Measurements from ENCODE around the gene SLC25A42. TPM values are rescaled to one million over a fixed set of nuclear protein-coding genes. Genes with fewer than 3 reads are reported as not detected.

The SLC25A42 gene
- total RNA-seq, 1 donor, result 5.4 TPM

DNA sequence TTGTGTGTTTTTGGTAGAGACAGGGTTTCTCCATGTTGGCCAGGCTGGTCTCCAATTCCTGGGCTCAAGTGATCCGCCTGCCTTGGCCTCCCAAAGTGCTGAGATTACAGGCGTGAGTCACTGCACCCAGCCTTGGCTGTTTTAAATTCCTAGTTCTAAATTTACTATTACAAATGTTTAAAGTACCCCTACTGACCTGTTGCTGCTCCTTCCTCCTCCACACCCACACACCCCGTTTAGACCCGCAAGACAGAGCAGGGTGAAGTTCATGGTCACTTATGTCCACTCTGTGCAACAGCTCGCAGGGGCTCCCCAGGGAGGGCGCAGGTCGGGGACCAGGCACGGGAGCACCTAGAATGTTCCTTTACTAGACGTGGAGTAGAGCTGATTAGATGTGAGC is 45.8 kb downstream of the SLC25A42 start:
- Histone ChIP-seq H3K36me3 (ENCODE audit: insufficient read depth, low read length) (no peaks in the 10 kb centered on the region), H3K79me2 (ENCODE audit: insufficient read depth, low read length) (no peaks in the 10 kb centered on the region), H3K4me2 (ENCODE audit: insufficient read depth, low read length) (no peak overlapping the region), H3K4me3 (ENCODE audit: insufficient read depth, low read length) (no peak overlapping the region), H2AFZ (ENCODE audit: low read length) (no peak overlapping the region), H4K20me1 (ENCODE audit: insufficient read depth, low read length) (no peaks in the 10 kb centered on the region), H3K27me3 (ENCODE audit: insufficient read depth, low read length) (no peaks in the 10 kb centered on the region), H3K4me1 (ENCODE audit: insufficient read depth, low read length) (peaks cover 3% of the 10 kb centered on the region), H3K27ac (ENCODE audit: low read depth, low read length) (no peak overlapping the region), H3K9me3 (ENCODE audit: low read depth, low read length) (no peaks in the 10 kb centered on the region)
- peak; percentile 93 for DNase-seq (ENCODE audit: insufficient read length, low spot score, missing footprints)
- TF ChIP-seq, protein P1, sequence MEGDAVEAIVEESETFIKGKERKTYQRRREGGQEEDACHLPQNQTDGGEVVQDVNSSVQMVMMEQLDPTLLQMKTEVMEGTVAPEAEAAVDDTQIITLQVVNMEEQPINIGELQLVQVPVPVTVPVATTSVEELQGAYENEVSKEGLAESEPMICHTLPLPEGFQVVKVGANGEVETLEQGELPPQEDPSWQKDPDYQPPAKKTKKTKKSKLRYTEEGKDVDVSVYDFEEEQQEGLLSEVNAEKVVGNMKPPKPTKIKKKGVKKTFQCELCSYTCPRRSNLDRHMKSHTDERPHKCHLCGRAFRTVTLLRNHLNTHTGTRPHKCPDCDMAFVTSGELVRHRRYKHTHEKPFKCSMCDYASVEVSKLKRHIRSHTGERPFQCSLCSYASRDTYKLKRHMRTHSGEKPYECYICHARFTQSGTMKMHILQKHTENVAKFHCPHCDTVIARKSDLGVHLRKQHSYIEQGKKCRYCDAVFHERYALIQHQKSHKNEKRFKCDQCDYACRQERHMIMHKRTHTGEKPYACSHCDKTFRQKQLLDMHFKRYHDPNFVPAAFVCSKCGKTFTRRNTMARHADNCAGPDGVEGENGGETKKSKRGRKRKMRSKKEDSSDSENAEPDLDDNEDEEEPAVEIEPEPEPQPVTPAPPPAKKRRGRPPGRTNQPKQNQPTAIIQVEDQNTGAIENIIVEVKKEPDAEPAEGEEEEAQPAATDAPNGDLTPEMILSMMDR (IDR thresholded peaks at IDR 0.05; ENCODE audit: extremely low read depth, low read depth, low read length), result no peak

DNA sequence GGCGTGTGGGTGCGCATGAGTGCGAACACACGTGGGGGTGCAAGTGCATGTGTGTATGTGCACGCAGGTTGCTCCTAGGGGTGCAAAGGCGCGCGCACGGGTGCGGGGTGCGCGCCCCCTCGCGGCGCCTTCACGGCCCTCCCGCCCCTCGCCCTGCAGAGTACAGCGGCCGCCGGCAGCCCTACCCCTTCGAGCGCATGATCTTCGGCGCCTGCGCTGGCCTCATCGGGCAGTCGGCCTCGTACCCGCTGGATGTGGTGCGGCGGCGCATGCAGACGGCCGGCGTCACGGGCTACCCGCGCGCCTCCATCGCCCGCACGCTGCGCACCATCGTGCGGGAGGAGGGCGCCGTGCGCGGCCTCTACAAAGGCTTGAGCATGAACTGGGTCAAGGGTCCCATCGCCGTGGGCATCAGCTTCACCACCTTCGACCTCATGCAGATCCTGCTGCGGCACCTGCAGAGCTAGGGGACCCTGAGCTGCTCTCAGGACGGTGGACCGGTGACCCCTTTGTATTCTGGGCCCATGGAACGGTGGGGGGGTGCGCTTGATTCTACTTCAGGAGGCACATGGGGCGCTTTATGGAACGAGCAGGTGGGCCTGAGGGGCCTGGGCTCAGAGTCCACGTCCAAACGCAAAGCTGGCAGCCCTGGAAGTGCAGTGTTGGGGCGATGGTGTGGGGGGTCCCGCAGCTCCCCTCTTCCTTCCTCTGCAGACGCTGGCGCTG is 46.8 kb downstream of the SLC25A42 start:
- TF ChIP-seq, protein P1 (IDR thresholded peaks at IDR 0.05; ENCODE audit: extremely low read depth, low read depth, low read length), result no peak
- H2AFZ ChIP-seq (ENCODE audit: low read length), result no peak overlapping the region
- no peaks in the 10 kb centered on the region for H3K27me3 ChIP-seq (ENCODE audit: insufficient read depth, low read length)
- no peaks in the 10 kb centered on the region for H4K20me1 ChIP-seq (ENCODE audit: insufficient read depth, low read length)
- no peak overlapping the region for H3K4me2 ChIP-seq (ENCODE audit: insufficient read depth, low read length)
- peaks cover 3% of the 10 kb centered on the region for H3K4me1 ChIP-seq (ENCODE audit: insufficient read depth, low read length)
- H3K27ac ChIP-seq (ENCODE audit: low read depth, low read length), result no peak overlapping the region
- peak; percentile 30 for DNase-seq (ENCODE audit: insufficient read length, low spot score, missing footprints)
- H3K4me3 ChIP-seq (ENCODE audit: insufficient read depth, low read length), result no peak overlapping the region
- no peaks in the 10 kb centered on the region for H3K9me3 ChIP-seq (ENCODE audit: low read depth, low read length)
- H3K36me3 ChIP-seq (ENCODE audit: insufficient read depth, low read length), result no peaks in the 10 kb centered on the region
- H3K79me2 ChIP-seq (ENCODE audit: insufficient read depth, low read length), result no peaks in the 10 kb centered on the region

DNA sequence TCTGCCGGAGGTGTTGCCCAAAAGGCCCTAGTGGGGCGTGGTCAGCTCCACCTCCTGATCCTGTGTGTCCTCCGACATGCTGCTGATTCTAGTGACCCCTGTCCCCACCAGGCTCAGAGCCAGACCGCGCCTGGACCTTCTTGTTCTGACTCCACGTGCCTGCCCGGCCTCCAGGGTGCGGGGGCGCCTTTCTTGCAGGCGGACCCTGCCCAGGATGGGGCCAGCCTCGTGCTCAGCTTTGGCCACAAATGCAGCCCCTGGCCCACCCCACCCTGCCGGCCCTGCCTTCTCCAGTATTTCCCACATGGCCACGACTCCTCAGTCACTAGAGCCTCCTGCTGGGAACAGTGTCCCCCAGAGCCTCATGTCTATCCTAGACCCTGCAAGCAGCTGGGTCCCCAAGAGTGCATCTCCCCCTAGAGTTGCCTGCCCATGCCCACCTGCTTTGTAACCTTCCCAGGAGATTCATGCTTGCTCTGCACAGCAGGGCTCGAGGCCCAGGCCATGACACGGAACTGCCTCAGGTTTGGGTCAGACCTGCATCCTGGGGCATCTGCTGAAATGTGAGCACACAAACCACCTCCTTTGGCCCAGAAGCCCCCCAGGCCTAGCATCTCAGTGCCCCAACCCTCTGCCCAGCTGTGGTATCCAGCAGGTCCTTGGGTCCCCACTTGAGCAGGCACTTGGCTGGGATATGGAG is 47.5 kb downstream of the SLC25A42 start:
- Histone ChIP-seq H3K79me2 (ENCODE audit: insufficient read depth, low read length) (no peaks in the 10 kb centered on the region), H2AFZ (ENCODE audit: low read length) (no peak overlapping the region), H3K4me2 (ENCODE audit: insufficient read depth, low read length) (no peak overlapping the region), H3K4me1 (ENCODE audit: insufficient read depth, low read length) (peaks cover 3% of the 10 kb centered on the region), H3K27ac (ENCODE audit: low read depth, low read length) (no peak overlapping the region), H3K27me3 (ENCODE audit: insufficient read depth, low read length) (no peaks in the 10 kb centered on the region), H3K9me3 (ENCODE audit: low read depth, low read length) (no peaks in the 10 kb centered on the region), H3K36me3 (ENCODE audit: insufficient read depth, low read length) (no peaks in the 10 kb centered on the region), H3K4me3 (ENCODE audit: insufficient read depth, low read length) (no peak overlapping the region), H4K20me1 (ENCODE audit: insufficient read depth, low read length) (no peaks in the 10 kb centered on the region)
- TF ChIP-seq, protein P1 (IDR thresholded peaks at IDR 0.05; ENCODE audit: extremely low read depth, low read depth, low read length), result no peak
- no peak for DNase-seq (ENCODE audit: insufficient read length, low spot score, missing footprints)

DNA sequence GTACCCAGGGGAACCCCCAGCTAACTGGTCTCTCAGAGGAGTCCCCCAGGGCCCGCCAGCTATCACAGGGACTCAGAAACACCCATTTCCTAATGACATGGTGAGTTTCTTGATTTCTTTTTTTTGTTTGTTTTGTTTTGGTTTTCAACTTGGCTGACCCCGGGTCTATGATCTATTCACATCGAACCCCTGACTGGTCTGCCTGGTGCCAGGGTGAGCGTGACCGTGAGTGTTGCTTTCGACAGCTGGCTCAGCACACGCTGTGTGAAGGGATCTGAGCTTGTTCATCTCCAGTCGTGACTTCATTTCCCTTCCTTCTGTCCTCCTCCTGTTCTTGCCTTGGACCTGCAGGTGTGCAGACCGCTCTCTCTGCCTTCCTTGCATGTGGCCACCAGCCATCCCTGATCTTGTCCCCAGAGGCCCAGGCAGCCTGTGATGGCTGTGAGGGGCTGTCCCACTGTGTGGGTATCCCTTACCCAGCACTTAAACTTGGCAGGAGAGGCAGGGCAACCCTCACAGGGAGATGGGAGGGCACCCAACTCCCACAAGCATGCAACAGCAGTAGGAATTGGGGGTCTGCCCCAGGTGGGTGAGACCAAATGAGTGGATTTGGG is 48.3 kb downstream of the SLC25A42 start:
- TF ChIP-seq, protein P1 (IDR thresholded peaks at IDR 0.05; ENCODE audit: extremely low read depth, low read depth, low read length), result no peak

More for the DNA sequence above, 48.3 kb downstream of the SLC25A42 start:
- H3K9me3 ChIP-seq (ENCODE audit: low read depth, low read length), result no peaks in the 10 kb centered on the region
- no peaks in the 10 kb centered on the region for H3K79me2 ChIP-seq (ENCODE audit: insufficient read depth, low read length)
- no peak overlapping the region for H3K27ac ChIP-seq (ENCODE audit: low read depth, low read length)
- no peaks in the 10 kb centered on the region for H4K20me1 ChIP-seq (ENCODE audit: insufficient read depth, low read length)
- no peaks in the 10 kb centered on the region for H3K36me3 ChIP-seq (ENCODE audit: insufficient read depth, low read length)
- no peak overlapping the region for H3K4me2 ChIP-seq (ENCODE audit: insufficient read depth, low read length)
- H3K4me3 ChIP-seq (ENCODE audit: insufficient read depth, low read length), result no peak overlapping the region
- H3K27me3 ChIP-seq (ENCODE audit: insufficient read depth, low read length), result no peaks in the 10 kb centered on the region
- H2AFZ ChIP-seq (ENCODE audit: low read length), result no peak overlapping the region
- DNase-seq (ENCODE audit: insufficient read length, low spot score, missing footprints), result peak; percentile 80
- H3K4me1 ChIP-seq (ENCODE audit: insufficient read depth, low read length), result peaks cover 3% of the 10 kb centered on the region
